Ramos (cell line): ENCODE measurements around the gene NKX2-4.

Experiments
- in situ Hi-C: fragments of 300-500 bp; cut with MboI; formaldehyde crosslinking; loops from one replicate; pipeline ENCODE4 v1.14.3; 2022; ENCODE audit warnings: low sequenced_read_pairs; ENCODE audit not compliant: unreplicated experiment

NKX2-4 gene

GRCh38 chr20:21395051-21395665, 2.2 kb downstream of the NKX2-4 start:
- in situ Hi-C loops, result no loop called here

- in situ Hi-C loops, result no loop called here
Measured at GRCh38 chr20:21394551-21394950, 2.8 kb downstream of the NKX2-4 start.

GRCh38 chr20:21393816-21394519, 3.4 kb downstream of the NKX2-4 start:
- in situ Hi-C loops, result no loop called here

- in situ Hi-C loops, result no loop called here
Measured at GRCh38 chr20:21393166-21393565, 4.2 kb downstream of the NKX2-4 start.

- in situ Hi-C loops, result no loop called here
Measured at GRCh38 chr20:21391972-21392352, 5.4 kb downstream of the NKX2-4 start.

- in situ Hi-C loops, result no loop called here
Measured at GRCh38 chr20:21391185-21391971, 5.9 kb downstream of the NKX2-4 start.

GRCh38 chr20:21390768-21391167, 6.6 kb downstream of the NKX2-4 start:
- in situ Hi-C loops, result no loop called here

- in situ Hi-C loops, result no loop called here
Measured at GRCh38 chr20:21389368-21389767, 8.0 kb downstream of the NKX2-4 start.

GRCh38 chr20:21388566-21388965, 8.8 kb downstream of the NKX2-4 start:
- in situ Hi-C loops, result no loop called here

GRCh38 chr20:21387528-21387927, 9.8 kb downstream of the NKX2-4 start:
- in situ Hi-C loops, result no loop called here

GRCh38 chr20:21386111-21386510, 11.2 kb downstream of the NKX2-4 start:
- in situ Hi-C loops, result no loop called here

- in situ Hi-C loops, result no loop called here
Measured at GRCh38 chr20:21384308-21384892, 12.9 kb downstream of the NKX2-4 start.

GRCh38 chr20:21381619-21382018, 15.7 kb downstream of the NKX2-4 start:
- in situ Hi-C loops, result no loop called here

- in situ Hi-C loops, result no loop called here
Measured at GRCh38 chr20:21380711-21381110, 16.6 kb downstream of the NKX2-4 start.

GRCh38 chr20:21378259-21378658, 19.1 kb downstream of the NKX2-4 start:
- in situ Hi-C loops, result no loop called here

- in situ Hi-C loops, result no loop called here
Measured at GRCh38 chr20:21377701-21378100, 19.6 kb downstream of the NKX2-4 start.

- in situ Hi-C loops, result no loop called here
Measured at GRCh38 chr20:21376626-21377025, 20.7 kb downstream of the NKX2-4 start.

- in situ Hi-C loops, result no loop called here
Measured at GRCh38 chr20:21373436-21373835, 23.9 kb downstream of the NKX2-4 start.

GRCh38 chr20:21372016-21372415, 25.3 kb downstream of the NKX2-4 start:
- in situ Hi-C loops, result no loop called here

GRCh38 chr20:21371193-21371592, 26.1 kb downstream of the NKX2-4 start:
- in situ Hi-C loops, result no loop called here

- in situ Hi-C loops, result no loop called here
Measured at GRCh38 chr20:21368791-21369190, 28.5 kb downstream of the NKX2-4 start.
